Embryonic facial prominence (tissue), 1 donor: ENCODE measurements around the gene CDRT15L2.
"Not testable (repeated sequence)": the region's sequence is repeated elsewhere in the genome, so short reads cannot be mapped to it uniquely, and the experiment has no call there.

Source experiments
- DNase-seq: peaks from one replicate; pipeline ENCODE4 v3.0.0-alpha.2; 2016; ENCODE audit errors: extremely low spot score

CDRT15L2 gene

GRCh38 chr17:20573216-20573615 lies 6.3 kb upstream of the CDRT15L2 start:
- DNase-seq: not testable (repeated sequence)

- DNase-seq: not testable (repeated sequence)
These were observed 4.5 kb upstream of the CDRT15L2 start for GRCh38 chr17:20575071-20575470.

- not testable (repeated sequence) for DNase-seq
These were observed 4.5 kb downstream of the CDRT15L2 start for GRCh38 chr17:20583891-20584577.

GRCh38 chr17:20588744-20589453 lies 9.4 kb downstream of the CDRT15L2 start:
- DNase-seq: not testable (repeated sequence)

- DNase-seq: not testable (repeated sequence)
These were observed 9.9 kb downstream of the CDRT15L2 start for GRCh38 chr17:20589454-20589810.

- not testable (repeated sequence) for DNase-seq
These were observed 11.5 kb downstream of the CDRT15L2 start for GRCh38 chr17:20591040-20591439.

- not testable (repeated sequence) for DNase-seq
These were observed 26.0 kb downstream of the CDRT15L2 start for GRCh38 chr17:20605568-20605967.

GRCh38 chr17:20609490-20609889 lies 30.0 kb downstream of the CDRT15L2 start:
- not testable (repeated sequence) for DNase-seq

GRCh38 chr17:20611309-20611708 lies 31.8 kb downstream of the CDRT15L2 start:
- no peak for DNase-seq

- DNase-seq: no peak
These were observed 33.1 kb downstream of the CDRT15L2 start for GRCh38 chr17:20612635-20613034.

- DNase-seq: no peak
These were observed 33.7 kb downstream of the CDRT15L2 start for GRCh38 chr17:20613248-20613647.

GRCh38 chr17:20613905-20614304 lies 34.4 kb downstream of the CDRT15L2 start:
- DNase-seq: no peak

GRCh38 chr17:20615461-20615860 lies 35.9 kb downstream of the CDRT15L2 start:
- DNase-seq: not testable (repeated sequence)
